Measurements from ENCODE around the gene DHCR7.

Gene DHCR7

GRCh38 chr11:71448257-71449171, at the start of gene DHCR7:
Gene DHCR7 (minus strand): TSS chr11:71448393. CDS start chr11:71444952, 3,441 bp downstream.
- DNase-seq = peak; percentile 92

GRCh38 chr11:71496421-71496820, 48.2 kb upstream of the DHCR7 start:
- DNase-seq = no peak

- no peak for DNase-seq
These were observed 47.4 kb upstream of the DHCR7 start for GRCh38 chr11:71495286-71496230.

- no peak for DNase-seq
These were observed 43.7 kb upstream of the DHCR7 start for GRCh38 chr11:71491940-71492339.

- no peak for DNase-seq
These were observed 43.3 kb upstream of the DHCR7 start for GRCh38 chr11:71491531-71491930.

- no peak for DNase-seq
These were observed 42.7 kb upstream of the DHCR7 start for GRCh38 chr11:71490731-71491390.

- DNase-seq = no peak
These were observed 42.0 kb upstream of the DHCR7 start for GRCh38 chr11:71490044-71490730.

- no peak for DNase-seq
These were observed 41.3 kb upstream of the DHCR7 start for GRCh38 chr11:71489311-71490043.

- DNase-seq = no peak
These were observed 40.6 kb upstream of the DHCR7 start for GRCh38 chr11:71488681-71489270.

GRCh38 chr11:71486320-71486719, 38.1 kb upstream of the DHCR7 start:
- no peak for DNase-seq

- DNase-seq = no peak
These were observed 37.3 kb upstream of the DHCR7 start for GRCh38 chr11:71485466-71485865.

GRCh38 chr11:71485063-71485399, 36.8 kb upstream of the DHCR7 start:
- no peak for DNase-seq

GRCh38 chr11:71484248-71485062, 36.3 kb upstream of the DHCR7 start:
- DNase-seq = no peak

GRCh38 chr11:71483692-71484091, 35.5 kb upstream of the DHCR7 start:
- DNase-seq = no peak

- DNase-seq = no peak
These were observed 34.7 kb upstream of the DHCR7 start for GRCh38 chr11:71482746-71483364.

- no peak for DNase-seq
These were observed 34.0 kb upstream of the DHCR7 start for GRCh38 chr11:71482216-71482615.

- DNase-seq = no peak
These were observed 33.1 kb upstream of the DHCR7 start for GRCh38 chr11:71481101-71481960.

GRCh38 chr11:71478528-71478840, 30.3 kb upstream of the DHCR7 start:
- no peak for DNase-seq
